Epidermal melanocyte (primary cell): ENCODE data around the gene ATAD3B.
"Not testable (repeated sequence)": the region's sequence is repeated elsewhere in the genome, so short reads cannot be mapped to it uniquely, and the experiment has no call there.

ENCODE experiments used
- DNase-seq: peaks from one replicate; pipeline ENCODE4 v3.0.0; 2011; ENCODE audit warnings: low spot score; ENCODE audit not compliant: insufficient read length

ATAD3B gene

DNA sequence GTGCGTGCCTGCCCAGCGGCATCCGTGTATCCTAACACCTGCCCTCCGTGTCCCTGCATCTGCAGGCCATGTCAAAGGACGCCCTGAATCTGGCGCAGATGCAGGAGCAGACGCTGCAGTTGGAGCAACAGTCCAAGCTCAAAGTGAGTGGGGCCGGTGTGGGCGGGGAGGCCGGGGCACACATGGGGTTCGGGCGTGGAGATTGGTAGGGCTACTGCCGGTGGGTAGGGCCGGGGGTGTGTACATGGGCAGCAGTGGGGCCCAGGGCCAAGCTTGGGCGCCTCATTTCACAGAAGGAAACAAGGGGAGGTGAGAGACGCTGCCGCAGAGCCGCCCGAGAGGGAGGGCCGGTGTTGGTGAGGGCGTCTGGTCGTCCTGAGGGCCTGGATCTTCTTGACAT is 20.9 kb upstream of the ATAD3B start:
- DNase-seq = not testable (repeated sequence)

GRCh38 chr1:1451696-1452364 is 19.7 kb upstream of the ATAD3B start:
- DNase-seq = no peak

- DNase-seq = not testable (repeated sequence)
Observed at GRCh38 chr1:1452365-1452739, 19.2 kb upstream of the ATAD3B start.

- no peak for DNase-seq
Observed at GRCh38 chr1:1452882-1453281, 18.7 kb upstream of the ATAD3B start.

- DNase-seq = not testable (repeated sequence)
Observed at GRCh38 chr1:1454286-1455056, 17.1 kb upstream of the ATAD3B start.

GRCh38 chr1:1455366-1455884 is 16.1 kb upstream of the ATAD3B start:
- DNase-seq = no peak

DNA sequence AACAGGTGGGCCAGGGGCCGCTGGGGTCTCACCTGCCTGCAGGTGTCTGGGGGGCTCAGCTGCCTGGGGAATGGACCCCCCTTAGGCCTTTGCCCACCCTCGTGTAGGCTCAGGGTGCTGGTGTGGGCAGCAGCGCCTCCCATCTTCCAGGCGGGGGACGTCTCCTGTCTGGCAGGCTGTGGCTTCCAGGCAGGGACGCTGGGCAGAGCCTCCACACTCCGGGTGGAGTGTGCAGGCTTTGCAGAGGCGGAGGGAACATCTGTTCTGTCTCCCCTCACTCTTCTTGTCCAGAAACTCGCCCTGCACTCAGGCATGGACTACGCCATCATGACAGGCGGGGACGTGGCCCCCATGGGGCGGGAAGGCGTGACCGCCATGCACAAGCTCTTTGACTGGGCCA is 15.6 kb upstream of the ATAD3B start:
- DNase-seq = not testable (repeated sequence)

DNA sequence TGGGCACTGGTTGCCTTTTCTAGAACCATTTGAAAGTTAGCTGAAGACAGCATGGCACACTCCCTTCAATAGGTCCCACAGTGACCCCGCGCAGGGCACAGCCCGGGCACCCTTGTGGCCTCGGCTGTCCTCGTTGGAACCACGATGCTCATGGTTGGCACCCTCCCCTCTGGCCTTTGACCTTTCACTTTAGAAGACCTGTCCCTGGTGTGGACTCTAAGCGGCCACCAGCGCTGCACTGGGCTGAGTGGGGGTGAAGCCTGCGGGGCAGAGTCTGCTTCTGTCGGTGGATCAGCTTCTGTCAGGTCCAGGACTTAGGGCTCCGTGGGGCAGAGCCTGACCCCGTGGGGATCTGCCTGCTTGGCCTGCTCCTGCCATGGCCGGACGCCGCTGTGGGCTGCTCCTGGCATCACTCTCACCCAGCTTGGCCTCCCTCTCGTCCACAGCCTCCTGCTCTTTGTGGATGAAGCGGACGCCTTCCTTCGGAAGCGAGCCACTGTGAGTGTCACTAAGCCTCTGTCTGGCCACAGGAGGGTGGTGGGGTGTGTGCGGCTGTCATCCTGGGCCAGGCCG is 14.8 kb upstream of the ATAD3B start:
- DNase-seq = not testable (repeated sequence)

- DNase-seq = not testable (repeated sequence)
Observed at GRCh38 chr1:1459156-1459555, 12.4 kb upstream of the ATAD3B start.

GRCh38 chr1:1459711-1460110 is 11.9 kb upstream of the ATAD3B start:
- DNase-seq = not testable (repeated sequence)

- no peak for DNase-seq
Observed at GRCh38 chr1:1460540-1461130, 10.9 kb upstream of the ATAD3B start.

DNA sequence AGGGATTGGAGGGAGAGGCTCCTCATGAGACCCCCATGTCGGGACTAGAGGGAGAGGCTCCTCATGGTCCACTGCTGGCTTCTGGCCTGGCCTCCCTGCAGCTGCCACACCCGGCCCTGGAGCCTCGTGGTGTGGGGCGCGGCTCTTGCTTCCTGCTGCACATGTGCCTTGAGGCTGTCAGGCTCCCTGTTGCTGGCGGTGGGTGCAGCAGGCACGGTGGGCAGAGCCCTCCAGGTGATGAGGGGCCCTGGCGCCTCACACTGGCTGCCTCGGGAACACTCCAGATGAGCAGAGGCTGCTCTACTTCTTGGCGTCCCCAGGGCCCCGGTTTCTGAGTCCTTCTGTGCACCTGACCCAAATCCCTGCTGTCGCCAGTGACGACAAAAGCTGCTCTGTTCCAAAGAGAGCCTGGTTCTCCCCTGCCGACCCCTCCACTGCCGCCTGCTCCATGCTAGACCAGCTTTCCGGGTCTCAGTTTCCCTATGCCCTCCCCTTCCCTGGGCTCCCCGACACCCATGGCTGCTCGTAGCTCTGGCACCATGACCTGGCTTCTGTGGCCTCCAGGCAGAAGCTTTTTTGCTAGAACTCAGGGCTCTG is 9.7 kb upstream of the ATAD3B start:
- no peak for DNase-seq

- DNase-seq = no peak
Observed at GRCh38 chr1:1462318-1462966, 9.1 kb upstream of the ATAD3B start.

DNA sequence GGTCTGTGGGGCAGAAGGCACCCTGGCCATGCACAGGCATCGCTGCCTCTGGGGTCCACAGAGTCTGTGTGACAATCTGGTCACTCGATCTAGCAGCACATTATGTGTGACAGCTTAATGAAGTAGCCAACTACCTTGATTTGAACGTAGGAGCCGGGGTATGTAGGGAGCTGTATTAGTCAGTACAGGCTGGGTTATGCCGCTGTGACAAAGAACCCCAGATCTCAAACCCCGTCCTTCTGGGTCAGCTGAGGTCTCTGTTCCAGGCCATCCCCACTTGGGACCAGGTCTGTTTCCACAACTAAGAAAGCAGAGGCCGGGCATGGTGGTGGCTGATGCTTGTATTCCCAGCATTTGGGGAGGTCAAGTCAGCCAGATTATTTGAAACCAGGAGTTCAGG is 8.3 kb upstream of the ATAD3B start:
- no peak for DNase-seq

- not testable (repeated sequence) for DNase-seq
Observed at GRCh38 chr1:1468196-1468985, 3.2 kb upstream of the ATAD3B start.

DNA sequence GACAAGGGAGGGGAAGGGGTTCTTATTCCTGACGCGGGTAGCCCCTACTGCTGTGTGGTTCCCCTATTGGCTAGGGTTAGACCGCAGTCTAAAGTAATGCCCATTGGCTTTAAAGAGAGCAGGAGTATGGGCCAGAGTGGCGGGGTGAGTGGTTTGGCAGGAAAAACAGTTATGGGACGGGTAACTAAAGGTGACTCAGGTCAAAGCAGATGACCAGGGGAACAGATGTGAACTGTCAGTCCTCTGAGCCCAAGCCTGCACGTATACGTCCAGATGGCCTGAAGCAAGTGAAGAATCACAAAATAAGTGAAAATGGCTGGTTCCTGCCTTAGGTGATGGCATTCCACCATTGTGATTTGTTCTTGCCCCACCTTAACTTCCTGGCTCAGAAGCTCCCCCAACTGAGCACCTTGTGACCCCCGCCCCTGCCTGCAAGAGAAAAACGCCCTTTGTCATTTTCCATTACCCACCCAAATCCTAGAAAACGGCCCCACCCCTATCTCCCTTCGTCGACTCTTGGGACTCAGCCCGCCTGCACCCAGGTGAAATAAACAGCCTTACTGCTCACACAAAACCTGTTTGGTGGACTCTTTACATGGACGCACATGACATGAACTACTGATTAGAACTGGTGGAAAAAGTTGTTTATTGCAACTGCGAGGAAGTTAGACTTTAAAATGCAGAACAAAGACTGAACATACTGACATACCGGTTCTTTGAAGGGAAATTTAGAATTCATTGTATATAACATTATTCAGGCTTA is 758 bp upstream of the ATAD3B start:
- no peak for DNase-seq

DNA sequence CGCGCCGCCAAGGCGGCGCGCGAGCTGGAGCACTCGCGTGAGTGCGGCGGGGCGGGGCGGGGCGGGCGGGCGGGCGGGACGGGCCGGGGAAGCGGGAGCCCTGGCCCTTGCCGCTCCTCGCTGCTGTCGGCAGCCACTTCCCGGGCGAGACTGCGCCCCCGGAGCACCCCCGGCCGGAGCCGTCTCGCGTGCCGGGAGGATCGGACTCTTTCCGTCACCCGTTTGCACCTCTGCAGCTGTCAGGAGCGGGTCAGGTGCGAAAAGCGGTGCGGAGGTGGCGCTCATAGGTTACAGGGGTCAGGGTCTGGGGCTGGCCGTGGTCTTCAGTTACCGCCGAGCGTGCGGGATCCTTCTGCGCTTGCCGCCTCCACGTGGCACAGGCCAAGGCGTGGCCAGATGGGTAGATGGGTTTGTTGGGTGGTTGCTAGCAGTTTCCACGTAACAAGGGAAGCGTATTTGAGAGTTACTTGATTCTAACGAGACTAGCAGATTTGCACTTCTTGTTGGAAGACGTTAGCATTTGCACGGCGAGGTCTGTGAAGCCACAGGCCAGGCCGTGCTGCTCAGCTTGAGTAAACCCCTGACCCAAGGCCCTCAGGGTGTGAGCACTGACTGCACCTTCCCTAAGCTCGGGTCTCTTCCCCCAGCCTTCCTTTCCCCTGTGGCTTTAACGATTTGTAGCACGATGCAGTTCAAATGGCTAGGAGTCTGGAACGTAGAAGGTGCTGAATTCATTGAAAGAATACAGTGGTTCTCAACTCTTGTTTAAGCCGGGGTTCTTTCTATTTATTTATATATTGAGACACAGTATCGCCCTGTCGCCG is 700 bp downstream of the ATAD3B start:
- DNase-seq = not testable (repeated sequence)

GRCh38 chr1:1476011-1476410 is 4.4 kb downstream of the ATAD3B start:
- DNase-seq = not testable (repeated sequence)

DNA sequence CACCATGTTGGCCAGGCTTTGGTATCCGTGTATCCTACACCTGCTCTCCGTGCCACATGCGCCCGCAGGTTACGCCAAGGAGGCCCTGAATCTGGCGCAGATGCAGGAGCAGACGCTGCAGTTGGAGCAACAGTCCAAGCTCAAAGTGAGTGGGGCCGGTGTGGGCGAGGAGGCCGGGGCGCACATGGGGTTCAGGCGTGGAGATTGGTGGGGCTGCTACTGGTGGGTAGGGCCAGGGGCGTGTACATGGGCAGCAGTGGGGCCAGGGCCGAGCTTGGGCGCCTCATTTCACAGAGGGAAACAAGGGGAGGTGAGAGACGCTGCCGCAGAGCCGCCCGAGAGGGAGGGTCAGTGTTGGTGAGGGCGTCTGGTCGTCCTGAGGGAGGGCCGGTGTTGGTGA is 5.6 kb downstream of the ATAD3B start:
- DNase-seq = no peak
